CD4-positive, alpha-beta memory T cell (primary cell): Measurements from ENCODE around the gene UNC13C. TPM values are rescaled to one million over a fixed set of nuclear protein-coding genes. Genes with fewer than 3 reads are reported as not detected.

Experiments
- CTCF ChIA-PET: fragments of 350-600 bp; sonication (Branson Sonifier 250); formaldehyde crosslinking; loops from one replicate; lab custom pipeline; 2021; ENCODE audit warnings: inconsistent platforms; ENCODE audit not compliant: partially characterized antibody; lab: Charles Lee
- POLR2A ChIA-PET: fragments of 350-600 bp; sonication (Branson Sonifier 250); formaldehyde crosslinking; loops from one replicate; lab custom pipeline; 2021; ENCODE audit not compliant: partially characterized antibody; lab: Charles Lee
- DNase-seq, 5 donors: peaks; one replicate each; pipeline versions ENCODE4 v3.0.0 to v3.0.0-alpha.2; 2020 to 2022; ENCODE audit warnings: mixed read lengths in 1 of 5
- H3K27ac ChIP-seq: one replicate; pipeline ENCODE4 v1.7.0; 2013; ENCODE audit warnings: low read depth, low read length
- H3K27me3 ChIP-seq: 2 replicates; pipeline ENCODE4 v1.7.0; 2013; ENCODE audit warnings: mild to moderate bottlenecking, low read length, moderate library complexity; ENCODE audit not compliant: insufficient read depth
- H3K36me3 ChIP-seq: 2 replicates; pipeline ENCODE4 v1.7.0; 2013; ENCODE audit warnings: mild to moderate bottlenecking, low read length, moderate library complexity; ENCODE audit not compliant: insufficient read depth
- H3K4me1 ChIP-seq: 2 replicates; pipeline ENCODE4 v1.7.0; 2013; ENCODE audit warnings: mild to moderate bottlenecking, low read length, moderate library complexity; ENCODE audit not compliant: insufficient read depth
- H3K4me3 ChIP-seq, 2 donors: one replicate each; pipeline ENCODE4 v1.7.0; 2013; ENCODE audit warnings: low read length in 2 of 2, mild to moderate bottlenecking in 1 of 2
- H3K9me3 ChIP-seq, 2 donors: one replicate each; pipeline ENCODE4 v1.7.0; 2013; ENCODE audit warnings: low read length in 2 of 2, control low read depth in 1 of 2; ENCODE audit not compliant: control insufficient read depth in 1 of 2
- H3K27ac Mint-ChIP-seq, 7 donors: one replicate each; pipeline ENCODE4 v1.8.0; 2020 to 2021; ENCODE audit warnings: mixed read lengths in 7 of 7, mild to moderate bottlenecking in 6 of 7, inconsistent platforms in 3 of 7, moderate library complexity in 3 of 7
- H3K27me3 Mint-ChIP-seq, 2 donors: one replicate each; pipeline ENCODE4 v1.8.0; 2020 to 2021; ENCODE audit warnings: mixed read lengths in 2 of 2
- H3K36me3 Mint-ChIP-seq, 2 donors: one replicate each; pipeline ENCODE4 v1.8.0; 2020 to 2021; ENCODE audit warnings: mixed read lengths in 2 of 2, inconsistent platforms in 1 of 2, mild to moderate bottlenecking in 1 of 2
- H3K4me1 Mint-ChIP-seq, 4 donors: one replicate each; pipeline ENCODE4 v1.8.0; 2020 to 2021; ENCODE audit warnings: mixed read lengths in 4 of 4, mild to moderate bottlenecking in 1 of 4
- H3K4me3 Mint-ChIP-seq, 8 donors: one replicate each; pipeline ENCODE4 v1.8.0; 2020 to 2021; ENCODE audit warnings: mixed read lengths in 8 of 8, mild to moderate bottlenecking in 7 of 8, moderate library complexity in 6 of 8, inconsistent platforms in 3 of 8
- H3K9me3 Mint-ChIP-seq, 8 donors: one replicate each; pipeline ENCODE4 v1.8.0; 2020 to 2021; ENCODE audit warnings: mixed read lengths in 8 of 8, mild to moderate bottlenecking in 5 of 8, inconsistent platforms in 3 of 8, moderate library complexity in 1 of 8
- intact Hi-C: fragments of 100-400 bp; cut with micrococcal nuclease; formaldehyde crosslinking; loops from one replicate; pipeline ENCODE4 v1.15.1; 2023
- polyA plus RNA-seq, 2 donors: library from polyadenylated mRNA; unstranded; fragments of 300-500 nt; fragmentation: Illumina TruSeq; gene quantifications; one replicate each; pipeline ENCODE4 v1.2.3, GENCODE V29; 2021
- total RNA-seq, 2 experiments: library from RNA; stranded (reverse); gene quantifications; one replicate each; pipeline ENCODE4 v1.2.3, GENCODE V29; 2021

UNC13C gene
- total and polyA plus RNA-seq, 4 experiments from 2014 or later = not detected

DNA sequence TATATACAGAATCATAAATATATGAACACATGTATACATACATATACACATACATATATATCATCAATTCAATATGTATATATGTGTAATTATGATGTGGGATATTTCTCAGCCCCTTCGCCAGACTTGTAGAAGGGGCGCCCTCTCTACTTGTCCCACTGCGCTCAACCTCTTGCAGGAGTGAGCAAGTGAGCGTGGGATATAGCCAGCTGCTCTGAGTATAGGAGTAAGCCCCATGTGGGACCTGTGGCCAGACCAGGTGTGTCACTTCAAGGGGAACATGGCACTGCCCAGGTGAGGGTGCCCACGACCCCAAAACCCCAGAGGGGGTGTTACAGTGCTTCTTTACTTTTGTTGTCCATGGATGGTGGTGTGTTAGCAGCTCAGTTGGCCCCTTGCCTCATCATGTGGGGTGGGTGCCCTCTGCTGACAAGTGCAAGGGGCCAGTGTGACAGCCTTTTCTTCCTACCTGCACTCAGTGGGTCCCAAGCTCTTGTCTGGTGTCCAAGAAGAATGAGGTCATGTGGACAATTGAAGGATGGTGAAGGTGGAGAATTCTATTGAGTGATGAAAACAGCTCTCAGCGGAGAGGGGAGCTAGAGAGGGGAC is 304.1 kb downstream of the UNC13C start:
- no peaks in the 10 kb centered on the region for H3K36me3 ChIP-seq
- H3K9me3 ChIP-seq = no peaks in the 10 kb centered on the region
- H3K4me1 ChIP-seq = no peaks in the 10 kb centered on the region
- H3K27me3 ChIP-seq = no peaks in the 10 kb centered on the region
- no peaks in the 10 kb centered on the region for H3K27me3 Mint-ChIP-seq
- H3K4me3 Mint-ChIP-seq = peak overlapping the region in 1 of 8 donors; percentile 15
- no peaks in the 10 kb centered on the region for H3K36me3 Mint-ChIP-seq
- ChIA-PET CTCF (no interaction called here), POLR2A (no interaction called here)
- intact Hi-C loops = no loop called here
- peaks cover 0 to 4% (median 0%) of the 10 kb centered on the region in 8 donors for H3K9me3 Mint-ChIP-seq
- DNase-seq = no peak
- H3K27ac ChIP-seq = no peak overlapping the region
- no peak overlapping the region for H3K4me3 ChIP-seq
- H3K27ac Mint-ChIP-seq = no peak overlapping the region
- H3K4me1 Mint-ChIP-seq = no peaks in the 10 kb centered on the region

GRCh38 chr15:54288049-54288448 is 309.8 kb downstream of the UNC13C start:
- no peaks in the 10 kb centered on the region for H3K27me3 ChIP-seq
- no peaks in the 10 kb centered on the region for H3K4me1 ChIP-seq
- H3K27ac ChIP-seq = no peak overlapping the region
- Mint-ChIP-seq H3K4me1 (peaks cover 0 to 4% (median 0%) of the 10 kb centered on the region in 4 donors), H3K36me3 (no peaks in the 10 kb centered on the region), H3K9me3 (no peaks in the 10 kb centered on the region), H3K27ac (no peak overlapping the region), H3K27me3 (no peaks in the 10 kb centered on the region), H3K4me3 (no peak overlapping the region)
- no peak overlapping the region for H3K4me3 ChIP-seq
- no peaks in the 10 kb centered on the region for H3K36me3 ChIP-seq
- DNase-seq = no peak
- ChIA-PET CTCF (no interaction called here), POLR2A (no interaction called here)
- intact Hi-C loops = no loop called here
- no peaks in the 10 kb centered on the region for H3K9me3 ChIP-seq

GRCh38 chr15:54289590-54290136 is 311.4 kb downstream of the UNC13C start:
- Mint-ChIP-seq H3K36me3 (no peaks in the 10 kb centered on the region), H3K27me3 (no peaks in the 10 kb centered on the region), H3K4me3 (no peak overlapping the region), H3K4me1 (peaks cover 0 to 4% (median 0%) of the 10 kb centered on the region in 4 donors), H3K9me3 (no peaks in the 10 kb centered on the region), H3K27ac (no peak overlapping the region)
- CTCF ChIA-PET = no interaction called here
- Histone ChIP-seq H3K9me3 (no peaks in the 10 kb centered on the region), H3K27me3 (no peaks in the 10 kb centered on the region), H3K27ac (no peak overlapping the region), H3K4me3 (no peak overlapping the region), H3K4me1 (no peaks in the 10 kb centered on the region), H3K36me3 (no peaks in the 10 kb centered on the region)
- intact Hi-C loops = no loop called here
- POLR2A ChIA-PET = no interaction called here
- DNase-seq = no peak

GRCh38 chr15:54298396-54298795 is 320.2 kb downstream of the UNC13C start:
- no peaks in the 10 kb centered on the region for H3K4me1 Mint-ChIP-seq
- no peak overlapping the region for H3K27ac Mint-ChIP-seq
- H3K36me3 Mint-ChIP-seq = no peaks in the 10 kb centered on the region
- Histone ChIP-seq H3K36me3 (no peaks in the 10 kb centered on the region), H3K4me1 (no peaks in the 10 kb centered on the region), H3K4me3 (no peak overlapping the region), H3K27ac (no peak overlapping the region), H3K9me3 (no peaks in the 10 kb centered on the region), H3K27me3 (no peaks in the 10 kb centered on the region)
- ChIA-PET POLR2A (no interaction called here), CTCF (no interaction called here)
- H3K9me3 Mint-ChIP-seq = peaks cover 0 to 6% (median under 1%) of the 10 kb centered on the region in 8 donors
- intact Hi-C loops = no loop called here
- no peaks in the 10 kb centered on the region for H3K27me3 Mint-ChIP-seq
- DNase-seq = no peak
- no peak overlapping the region for H3K4me3 Mint-ChIP-seq

- no peak for DNase-seq
- Mint-ChIP-seq H3K4me1 (no peaks in the 10 kb centered on the region), H3K9me3 (peaks cover 0 to 9% (median under 1%) of the 10 kb centered on the region in 8 donors), H3K4me3 (no peak overlapping the region), H3K27ac (no peak overlapping the region), H3K27me3 (no peaks in the 10 kb centered on the region), H3K36me3 (no peaks in the 10 kb centered on the region)
- no peaks in the 10 kb centered on the region for H3K36me3 ChIP-seq
- H3K4me3 ChIP-seq = no peak overlapping the region
- no peaks in the 10 kb centered on the region for H3K4me1 ChIP-seq
- POLR2A ChIA-PET = no interaction called here
- no peak overlapping the region for H3K27ac ChIP-seq
- intact Hi-C loops = no loop called here
- CTCF ChIA-PET = no interaction called here
- H3K27me3 ChIP-seq = no peaks in the 10 kb centered on the region
- H3K9me3 ChIP-seq = no peaks in the 10 kb centered on the region
These were observed 326.1 kb downstream of the UNC13C start for GRCh38 chr15:54304321-54304720.

- Histone ChIP-seq H3K36me3 (no peaks in the 10 kb centered on the region), H3K27me3 (no peaks in the 10 kb centered on the region), H3K9me3 (no peaks in the 10 kb centered on the region), H3K4me3 (no peak overlapping the region), H3K4me1 (no peaks in the 10 kb centered on the region), H3K27ac (no peak overlapping the region)
- H3K4me3 Mint-ChIP-seq = no peak overlapping the region
- peaks cover 0 to 9% (median 2%) of the 10 kb centered on the region in 8 donors for H3K9me3 Mint-ChIP-seq
- H3K27ac Mint-ChIP-seq = no peak overlapping the region
- H3K36me3 Mint-ChIP-seq = no peaks in the 10 kb centered on the region
- ChIA-PET CTCF (no interaction called here), POLR2A (no interaction called here)
- no peaks in the 10 kb centered on the region for H3K4me1 Mint-ChIP-seq
- H3K27me3 Mint-ChIP-seq = no peaks in the 10 kb centered on the region
- intact Hi-C loops = no loop called here
- DNase-seq = no peak
These were observed 326.9 kb downstream of the UNC13C start for GRCh38 chr15:54305138-54305537.

- POLR2A ChIA-PET = no interaction called here
- Histone ChIP-seq H3K4me3 (no peak overlapping the region), H3K27me3 (no peaks in the 10 kb centered on the region)
These were observed 329.1 kb downstream of the UNC13C start for GRCh38 chr15:54307252-54307902.

More at GRCh38 chr15:54307252-54307902, 329.1 kb downstream of the UNC13C start:
- Mint-ChIP-seq H3K36me3 (no peaks in the 10 kb centered on the region), H3K4me1 (no peaks in the 10 kb centered on the region), H3K27ac (no peak overlapping the region), H3K4me3 (no peak overlapping the region), H3K27me3 (no peaks in the 10 kb centered on the region), H3K9me3 (peaks cover 0 to 5% (median under 1%) of the 10 kb centered on the region in 8 donors)
- H3K4me1 ChIP-seq = no peaks in the 10 kb centered on the region
- CTCF ChIA-PET = no interaction called here
- no peaks in the 10 kb centered on the region for H3K36me3 ChIP-seq
- no peak overlapping the region for H3K27ac ChIP-seq
- no peaks in the 10 kb centered on the region for H3K9me3 ChIP-seq
- intact Hi-C loops = no loop called here
- DNase-seq = no peak
